CD4-positive, alpha-beta T cell (primary cell): ENCODE results near the gene FANCD2. TPM values are rescaled to one million over a fixed set of nuclear protein-coding genes. Genes with fewer than 3 reads are reported as not detected.

Source experiments
- ATAC-seq: fragments of 200-7000 bp; cut with Tn5 transposase; one replicate; pipeline ENCODE4 v1.10.0; 2022; ENCODE audit warnings: mild to moderate bottlenecking; ENCODE audit not compliant: poor library complexity
- CTCF ChIA-PET: fragments of 350-600 bp; sonication (Branson Sonifier 250); formaldehyde crosslinking; loops from one replicate; lab custom pipeline; 2021; ENCODE audit warnings: antibody characterized with exemption, inconsistent platforms; lab: Charles Lee
- POLR2A ChIA-PET: fragments of 350-600 bp; sonication (Branson Sonifier 250); formaldehyde crosslinking; loops from one replicate; lab custom pipeline; 2021; ENCODE audit warnings: antibody characterized with exemption, inconsistent platforms; lab: Charles Lee
- DNase-seq, 14 experiments: peaks; one replicate each; pipeline ENCODE4 v3.0.0-alpha.2; 2013 to 2020; ENCODE audit warnings: mixed read lengths in 2 of 14
- H3K27ac ChIP-seq, 2 donors: one replicate each; pipeline versions ENCODE4 v1.5.1 to v1.7.0; 2013; ENCODE audit warnings: low read length in 2 of 2, low read depth in 1 of 2, mild to moderate bottlenecking in 1 of 2
- H3K27me3 ChIP-seq, 2 experiments: 1 replicate in 1 of 2; 2 replicates in 1 of 2; pipeline versions ENCODE4 v1.6.1 to v1.7.0; 2013; ENCODE audit warnings: low read length in 2 of 2, control low read depth in 1 of 2, mild to moderate bottlenecking in 1 of 2, moderate library complexity in 1 of 2; ENCODE audit not compliant: insufficient read depth in 2 of 2, control insufficient read depth in 1 of 2
- H3K36me3 ChIP-seq: one replicate; pipeline ENCODE4 v1.6.1; 2013; ENCODE audit warnings: low read length, control low read depth; ENCODE audit not compliant: insufficient read depth
- H3K4me1 ChIP-seq: one replicate; pipeline ENCODE4 v1.6.1; 2013; ENCODE audit warnings: low read length, control low read depth; ENCODE audit not compliant: insufficient read depth
- H3K4me3 ChIP-seq: one replicate; pipeline ENCODE4 v1.5.1; 2013; ENCODE audit warnings: mild to moderate bottlenecking, low read length, moderate library complexity
- H3K9me3 ChIP-seq, 2 experiments: 1 replicate in 1 of 2; 2 replicates in 1 of 2; pipeline versions ENCODE4 v1.6.1 to v1.7.0; 2013; ENCODE audit warnings: low read length in 2 of 2, mild to moderate bottlenecking in 2 of 2, control low read depth in 1 of 2, moderate library complexity in 1 of 2; ENCODE audit not compliant: control insufficient read depth in 1 of 2, insufficient read depth in 1 of 2
- H3K27ac Mint-ChIP-seq: one replicate; pipeline ENCODE4 v1.8.0; 2020; ENCODE audit warnings: mixed read lengths
- H3K27me3 Mint-ChIP-seq: one replicate; pipeline ENCODE4 v1.8.0; 2021; ENCODE audit warnings: mixed read lengths
- H3K36me3 Mint-ChIP-seq: one replicate; pipeline ENCODE4 v1.8.0; 2021; ENCODE audit warnings: low read depth, mixed read lengths
- H3K4me1 Mint-ChIP-seq: one replicate; pipeline ENCODE4 v1.8.0; 2021; ENCODE audit warnings: low read depth, mixed read lengths
- H3K4me3 Mint-ChIP-seq: one replicate; pipeline ENCODE4 v1.8.0; 2020; ENCODE audit warnings: mild to moderate bottlenecking, mixed read lengths
- H3K9me3 Mint-ChIP-seq: one replicate; pipeline ENCODE4 v1.8.0; 2020; ENCODE audit warnings: mixed read lengths
- CTCF ChIP-seq: fragments of 200-600 bp; IDR thresholded peaks from one replicate; pipeline ENCODE4 v1.8.0; 2022; ENCODE audit warnings: antibody characterized with exemption, mild to moderate bottlenecking
- intact Hi-C, 2 experiments: fragments of 100-400 bp; cut with DNase I in 1 of 2; cut with micrococcal nuclease in 1 of 2; formaldehyde crosslinking; loops; one replicate each; pipeline versions ENCODE4 v1.15.1 to v1.9.0; 2023 to 2025; cut with DNase I, micrococcal nuclease
- total RNA-seq, 174 experiments: library from RNA in 2 of 174; stranded (reverse) in 2 of 174; gene quantifications; one replicate each; pipeline ENCODE4 v1.2.3 and lab custom pipeline; 2021 to 2026

The FANCD2 gene
- total RNA-seq, 2 experiments from 2014 or later, result 13.8 to 16.8 TPM

- H3K9me3 ChIP-seq, result no peaks in the 10 kb centered on the region
- no peak for TF ChIP-seq CTCF
- Mint-ChIP-seq H3K27ac (no peak within 1 kb of the TSS), H3K36me3 (no peaks in the 10 kb centered on the region), H3K4me3 (no peak within 1 kb of the TSS), H3K9me3 (no peaks in the 10 kb centered on the region), H3K27me3 (no peaks in the 10 kb centered on the region), H3K4me1 (no peaks in the 10 kb centered on the region)
- no peak within 1 kb of the TSS for H3K27ac ChIP-seq
- H3K36me3 ChIP-seq, result no peaks in the 10 kb centered on the region
- intact Hi-C loops, result no loop called here
- H3K4me1 ChIP-seq, result no peaks in the 10 kb centered on the region
- ChIA-PET POLR2A (no interaction called here), CTCF (no interaction called here)
- ATAC-seq, result no peak
- DNase-seq, result peak in 1 of 14 experiments; percentile 12
- H3K4me3 ChIP-seq, result no peak within 1 kb of the TSS
- no peaks in the 10 kb centered on the region for H3K27me3 ChIP-seq
Observed at GRCh38 chr3:10108091-10108490, 81.9 kb downstream of the FANCD2 start, which contains the start of gene FANCD2OS. FANCD2OS (minus strand) TSS chr3:10108255; CDS start chr3:10104774, 3,481 bp downstream.

- H3K36me3 ChIP-seq, result peaks cover 4% of the 10 kb centered on the region
- peaks cover 41% of the 10 kb centered on the region for H3K4me1 ChIP-seq
- intact Hi-C loops, result loop anchor here (1.0 to 10.0 kb wide), 8 partner anchors 25 to 225 kb away; partner anchors contain the start of genes CRELD1 (in 1 of the 2), FANCD2 (in 1 of the 2), JAGN1 (in 1 of the 2) and SEC13 (in 1 of the 2)
- DNase-seq (peak; percentile 83 to 98 (median 92)), ATAC-seq (peak; percentile 97)
- Mint-ChIP-seq H3K4me3 (peak within 1 kb of the TSS; percentile 95), H3K27ac (peak within 1 kb of the TSS; percentile 88), H3K36me3 (peaks cover 30% of the 10 kb centered on the region), H3K27me3 (no peaks in the 10 kb centered on the region), H3K4me1 (peaks cover 36% of the 10 kb centered on the region), H3K9me3 (no peaks in the 10 kb centered on the region)
- TF ChIP-seq CTCF, result no peak
- H3K27ac ChIP-seq, result peak within 1 kb of the TSS; percentile 64 to 74
- CTCF ChIA-PET, result no interaction called here
- H3K27me3 ChIP-seq, result no peaks in the 10 kb centered on the region
- no peaks in the 10 kb centered on the region for H3K9me3 ChIP-seq
- peak within 1 kb of the TSS; percentile 98 for H3K4me3 ChIP-seq
- POLR2A ChIA-PET, result interaction anchor here (0.6 to 2.1 kb wide), 6 partner anchors 26 to 183 kb away, joined by 3 to 7 read pairs (median 4); partner anchors contain the start of genes CRELD1, TATDN2 and VHL
Observed at GRCh38 chr3:10115326-10116137, 89.3 kb downstream of the FANCD2 start, which contains the start of gene BRK1. BRK1 (plus strand) TSS chr3:10115675; CDS start chr3:10115702, 27 bp downstream.

- TF ChIP-seq CTCF, result no peak
- peak overlapping the region; percentile 64 to 74 for H3K27ac ChIP-seq
- peaks cover 41% of the 10 kb centered on the region for H3K4me1 Mint-ChIP-seq
- peak in 1 of 14 experiments; percentile 3 for DNase-seq
- POLR2A ChIA-PET, result interaction anchor here (0.6 to 2.1 kb wide), 8 partner anchors 25 to 205 kb away, joined by 3 to 7 read pairs (median 3); partner anchors contain the start of genes CRELD1, SEC13, TATDN2 and VHL
- peaks cover 36% of the 10 kb centered on the region for H3K36me3 Mint-ChIP-seq
- H3K4me1 ChIP-seq, result peaks cover 41% of the 10 kb centered on the region
- H3K27me3 ChIP-seq, result no peaks in the 10 kb centered on the region
- CTCF ChIA-PET, result no interaction called here
- no peak for ATAC-seq
- intact Hi-C loops, result loop anchor here (1.0 to 10.0 kb wide), 2 partner anchors 24 to 149 kb away; no protein-coding TSS in a partner anchor
- peak overlapping the region; percentile 88 for H3K27ac Mint-ChIP-seq
- H3K9me3 Mint-ChIP-seq, result no peaks in the 10 kb centered on the region
- no peaks in the 10 kb centered on the region for H3K27me3 Mint-ChIP-seq
- peaks cover 9% of the 10 kb centered on the region for H3K36me3 ChIP-seq
- H3K4me3 ChIP-seq, result peak overlapping the region; percentile 98
- H3K9me3 ChIP-seq, result no peaks in the 10 kb centered on the region
- peak overlapping the region; percentile 95 for H3K4me3 Mint-ChIP-seq
Observed at GRCh38 chr3:10116138-10116460, 89.9 kb downstream of the FANCD2 start.
